NCI-H524 treated with DMSO at 0.1 percent for 48 hours (cell line): ENCODE measurements around the gene TRMU.
"Not testable (repeated sequence)": the region's sequence is repeated elsewhere in the genome, so short reads cannot be mapped to it uniquely, and the experiment has no call there.

Source experiments
- DNase-seq: peaks from one replicate; lab custom pipeline; 2025; lab: John Stamatoyannopoulos, UW

The TRMU gene

DNA sequence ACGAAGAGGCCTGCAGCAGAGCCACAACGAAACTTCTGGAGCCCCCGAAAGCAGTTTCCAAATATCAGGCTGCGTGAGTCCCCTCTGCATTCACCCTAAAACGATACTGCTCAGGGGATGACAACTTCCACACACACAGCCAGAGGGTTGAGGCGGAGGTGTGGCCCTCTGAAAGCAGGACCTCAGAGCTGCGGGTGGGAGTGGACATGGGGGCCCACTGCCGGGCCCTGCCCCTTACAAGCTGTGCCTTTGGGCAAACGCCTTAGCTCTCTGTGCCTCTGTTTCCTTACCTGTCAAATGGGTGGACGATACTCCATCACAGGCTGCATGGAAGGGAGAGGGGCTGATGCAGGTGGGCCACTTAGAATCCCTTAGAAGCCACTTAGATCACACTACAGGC, 53.1 kb downstream of the TRMU start:
- no peak for DNase-seq

DNA sequence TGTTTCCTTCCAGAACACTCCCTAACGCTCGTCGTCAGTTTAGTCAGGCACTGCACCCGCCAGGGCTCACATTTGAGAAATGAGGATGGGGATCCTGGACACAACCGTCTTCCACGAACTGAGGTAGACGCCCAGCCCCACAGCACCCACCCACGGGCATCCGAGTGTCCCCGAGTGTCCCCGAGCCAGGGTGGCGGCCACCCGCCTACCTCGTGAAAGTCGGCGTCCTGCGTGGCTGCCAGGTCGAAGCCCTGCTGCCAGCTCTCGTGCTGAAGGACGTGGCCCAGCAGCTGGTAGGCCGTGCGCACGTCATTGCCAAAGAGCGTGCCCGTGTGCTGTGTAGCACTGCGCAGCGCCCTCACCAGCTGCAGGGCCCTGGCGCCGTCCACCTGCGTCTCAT, 53.6 kb downstream of the TRMU start:
- DNase-seq: no peak

- no peak for DNase-seq
These were observed 54.7 kb downstream of the TRMU start for GRCh38 chr22:46390105-46390651.

GRCh38 chr22:46390652-46391301, 55.3 kb downstream of the TRMU start:
- no peak for DNase-seq

DNA sequence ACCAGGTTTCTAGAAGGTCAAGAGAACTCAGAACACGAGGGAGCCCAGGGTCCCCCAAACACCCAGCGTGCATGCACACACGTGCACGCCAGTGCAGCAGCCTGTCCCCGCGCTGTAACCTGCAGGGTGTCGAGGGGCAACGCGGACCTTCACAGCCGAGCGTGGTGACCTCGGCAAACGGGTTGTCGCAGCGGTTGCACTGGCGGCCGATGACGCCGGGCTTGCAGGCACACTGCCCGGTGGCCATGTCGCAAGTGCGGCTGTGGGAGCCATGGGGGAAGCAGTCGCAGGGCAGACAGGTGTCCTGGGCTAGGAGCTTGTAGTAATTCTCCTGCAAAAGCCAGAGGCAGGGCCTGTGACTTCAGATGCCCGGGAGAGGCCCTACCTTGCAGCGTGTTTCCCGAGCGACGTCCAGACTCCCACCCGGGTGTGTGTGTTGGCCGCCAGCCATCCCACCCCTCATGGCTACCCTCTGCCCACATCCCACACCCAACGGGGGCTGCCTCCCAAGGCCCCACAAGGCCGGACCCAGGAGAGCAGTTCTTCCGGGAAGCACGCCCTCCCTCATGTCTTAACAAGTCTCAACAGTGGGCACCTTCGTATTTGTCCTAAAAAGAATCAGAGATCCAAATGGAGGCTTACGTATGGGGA, 56.1 kb downstream of the TRMU start:
- no peak for DNase-seq

GRCh38 chr22:46392137-46392844, 56.8 kb downstream of the TRMU start:
- no peak for DNase-seq

DNA sequence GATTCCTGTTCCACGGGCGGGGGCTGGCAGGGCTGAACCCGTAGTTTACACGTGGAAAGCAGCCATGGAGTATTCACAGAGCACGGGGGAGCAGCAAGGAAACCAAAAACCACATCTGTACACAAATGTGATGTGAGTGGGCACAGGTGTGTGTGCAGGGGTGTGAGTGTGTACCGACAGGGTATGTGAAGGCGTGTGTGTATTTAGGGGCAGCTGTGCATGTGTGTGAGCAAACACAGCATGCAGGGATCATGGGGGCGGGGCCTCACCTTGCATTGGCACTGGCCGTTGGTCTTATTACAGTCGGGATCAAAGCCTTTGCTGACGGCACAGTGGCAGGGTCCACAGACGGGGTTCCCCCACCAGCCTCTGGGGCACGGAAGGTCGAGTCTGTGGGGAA, 58.4 kb downstream of the TRMU start:
- no peak for DNase-seq

DNA sequence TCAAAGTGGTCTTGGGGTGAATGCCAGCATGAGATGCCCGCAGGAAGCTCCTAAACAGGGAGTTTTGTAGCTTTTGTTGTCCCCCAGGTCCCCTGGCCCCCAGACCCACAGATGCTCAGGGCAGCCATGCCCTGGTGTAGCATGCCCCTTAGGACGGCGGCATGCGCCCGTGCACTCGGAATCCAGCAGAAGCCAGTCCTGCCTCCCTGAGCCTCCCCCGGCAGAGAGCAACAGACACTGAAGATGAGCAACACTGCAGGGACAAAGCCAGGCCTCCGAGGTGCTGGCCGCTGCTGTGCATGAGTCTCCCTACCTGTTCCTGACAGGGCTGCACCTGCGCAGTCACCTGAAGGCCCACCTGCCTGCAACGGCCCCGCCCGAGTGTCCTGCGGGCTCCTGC, 59.1 kb downstream of the TRMU start:
- DNase-seq: no peak

GRCh38 chr22:46395145-46395544, 59.6 kb downstream of the TRMU start:
- DNase-seq: no peak

GRCh38 chr22:46397049-46397448, 61.5 kb downstream of the TRMU start:
- DNase-seq: not testable (repeated sequence)

- DNase-seq: no peak
These were observed 62.0 kb downstream of the TRMU start for GRCh38 chr22:46397514-46397913.

- no peak for DNase-seq
These were observed 62.4 kb downstream of the TRMU start for GRCh38 chr22:46397951-46398350.

- no peak for DNase-seq
These were observed 63.9 kb downstream of the TRMU start for GRCh38 chr22:46399251-46400024.

DNA sequence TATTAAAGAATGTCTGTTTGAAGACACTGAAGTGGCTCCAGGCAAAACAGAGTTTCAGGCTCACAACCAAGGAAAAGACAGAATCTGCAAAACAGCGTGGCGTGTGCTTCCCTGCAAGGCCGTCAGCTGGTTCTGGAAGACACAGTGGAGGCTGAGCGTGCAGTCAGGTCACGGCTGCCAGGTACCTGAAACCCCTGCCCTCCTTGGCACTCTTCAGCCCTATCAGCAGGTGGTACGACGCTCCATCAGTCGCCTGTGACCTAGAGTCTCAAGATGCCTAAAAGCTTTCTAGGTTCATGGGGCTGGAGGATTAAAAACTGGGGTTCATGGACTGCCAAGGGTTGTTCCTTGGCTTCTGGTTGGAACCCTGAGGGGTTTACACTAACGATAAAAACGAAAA, 65.9 kb downstream of the TRMU start:
- no peak for DNase-seq

- no peak for DNase-seq
These were observed 67.0 kb downstream of the TRMU start for GRCh38 chr22:46402505-46402904.

- DNase-seq: not testable (repeated sequence)
These were observed 68.4 kb downstream of the TRMU start for GRCh38 chr22:46403880-46404279.

DNA sequence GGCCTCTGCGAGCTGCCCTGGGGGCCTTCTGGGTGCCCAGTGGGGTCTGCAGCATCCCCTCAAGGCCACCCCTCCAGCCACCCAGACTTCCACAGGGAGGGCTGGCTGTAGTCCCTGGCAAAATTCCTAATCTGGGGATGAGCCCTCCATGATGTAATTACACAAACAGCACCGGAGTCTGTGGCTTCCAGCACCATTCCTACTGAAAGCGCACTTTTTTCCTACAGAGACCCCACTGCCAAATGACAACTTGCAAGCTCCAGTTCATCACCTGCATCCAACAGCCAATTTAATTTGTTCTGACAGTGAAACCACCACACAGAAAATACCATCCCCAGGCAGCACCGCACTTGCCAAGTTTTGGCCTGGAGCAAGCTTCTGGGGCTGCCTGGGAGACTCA, 70.4 kb downstream of the TRMU start:
- DNase-seq: no peak

DNA sequence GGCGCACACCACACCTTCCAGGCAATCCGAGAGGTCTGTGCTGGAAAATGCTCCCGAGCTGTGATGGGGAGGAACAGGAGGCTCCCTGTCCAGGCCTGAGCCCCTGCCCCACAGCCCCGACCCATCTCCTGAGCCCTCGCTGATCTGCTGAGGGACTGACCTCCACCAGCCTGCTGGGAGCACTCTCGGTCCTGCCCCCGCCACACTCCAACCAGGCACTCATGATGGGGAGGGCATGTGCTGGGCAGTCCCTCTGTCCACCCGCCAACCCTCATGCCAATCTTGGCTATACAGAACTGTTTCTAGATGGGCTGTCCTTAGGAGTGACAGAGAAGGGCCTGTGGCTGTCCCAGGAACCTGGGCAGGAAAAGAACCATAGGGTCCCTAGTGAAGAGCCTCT, 70.8 kb downstream of the TRMU start:
- DNase-seq: no peak

- no peak for DNase-seq
These were observed 71.3 kb downstream of the TRMU start for GRCh38 chr22:46406791-46407190.
